Measurements from ENCODE around the gene CMPK2. TPM values are rescaled to one million over a fixed set of nuclear protein-coding genes. Genes with fewer than 3 reads are reported as not detected.
"Not testable (repeated sequence)": the region's sequence is repeated elsewhere in the genome, so short reads cannot be mapped to it uniquely, and the experiment has no call there.

The CMPK2 gene
- polyA plus RNA-seq, 1 donor: 3.6 TPM

- DNase-seq: no peak
These were observed 14.6 kb upstream of the CMPK2 start for GRCh38 chr2:6880200-6880733.

GRCh38 chr2:6879011-6879410, 13.3 kb upstream of the CMPK2 start:
- no peak for DNase-seq

GRCh38 chr2:6878549-6878948, 12.8 kb upstream of the CMPK2 start:
- no peak for DNase-seq

- DNase-seq: peak; percentile 74
These were observed 11.9 kb upstream of the CMPK2 start, which contains the start of gene RSAD2 for GRCh38 chr2:6877402-6878304. RSAD2 (plus strand) TSS chr2:6877777; CDS start chr2:6877801, 24 bp downstream.

GRCh38 chr2:6876309-6876708, 10.6 kb upstream of the CMPK2 start:
- DNase-seq: no peak

- no peak for DNase-seq
These were observed 8.3 kb upstream of the CMPK2 start for GRCh38 chr2:6874032-6874431.

- DNase-seq: no peak
These were observed 6.7 kb upstream of the CMPK2 start for GRCh38 chr2:6872394-6872793.

- DNase-seq: no peak
These were observed 1.3 kb upstream of the CMPK2 start for GRCh38 chr2:6866982-6867381.

GRCh38 chr2:6866275-6866671, 566 bp upstream of the CMPK2 start:
- no peak for DNase-seq

GRCh38 chr2:6864923-6865345, 773 bp downstream of the CMPK2 start:
- DNase-seq: peak; percentile 31

GRCh38 chr2:6864231-6864754, 1.4 kb downstream of the CMPK2 start:
- no peak for DNase-seq

GRCh38 chr2:6863792-6864191, 1.9 kb downstream of the CMPK2 start:
- DNase-seq: no peak

GRCh38 chr2:6860296-6860695, 5.4 kb downstream of the CMPK2 start:
- DNase-seq: no peak

GRCh38 chr2:6858466-6859027, 7.2 kb downstream of the CMPK2 start:
- DNase-seq: not testable (repeated sequence)

- no peak for DNase-seq
These were observed 9.2 kb downstream of the CMPK2 start for GRCh38 chr2:6856548-6856920.

GRCh38 chr2:6855860-6856547, 9.7 kb downstream of the CMPK2 start:
- no peak for DNase-seq

GRCh38 chr2:6854416-6854815, 11.3 kb downstream of the CMPK2 start:
- no peak for DNase-seq

- DNase-seq: no peak
These were observed 13.5 kb downstream of the CMPK2 start for GRCh38 chr2:6852195-6852594.

GRCh38 chr2:6846967-6847681, 18.6 kb downstream of the CMPK2 start:
- no peak for DNase-seq

- DNase-seq: no peak
These were observed 19.2 kb downstream of the CMPK2 start for GRCh38 chr2:6846540-6846939.

- no peak for DNase-seq
These were observed 19.8 kb downstream of the CMPK2 start for GRCh38 chr2:6845903-6846302.

GRCh38 chr2:6845312-6845711, 20.4 kb downstream of the CMPK2 start:
- DNase-seq: no peak

Data from hindlimb muscle (tissue), 1 donor.